Kidney glomerular epithelial cell (primary cell): ENCODE data around the gene CCDC195.

Source experiments
- DNase-seq: peaks from one replicate; lab custom pipeline; 2025; lab: John Stamatoyannopoulos, UW

Gene CCDC195, protein sequence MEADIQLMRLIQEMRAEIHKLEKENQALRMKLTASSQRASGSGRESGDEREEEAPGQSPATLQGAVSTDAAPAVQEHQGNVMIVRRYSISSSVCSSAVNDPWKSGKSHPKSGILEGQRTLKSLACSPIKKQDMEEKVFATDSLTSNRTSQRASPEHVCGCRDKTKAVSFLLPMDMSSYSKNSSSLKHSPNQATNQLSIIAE

DNA sequence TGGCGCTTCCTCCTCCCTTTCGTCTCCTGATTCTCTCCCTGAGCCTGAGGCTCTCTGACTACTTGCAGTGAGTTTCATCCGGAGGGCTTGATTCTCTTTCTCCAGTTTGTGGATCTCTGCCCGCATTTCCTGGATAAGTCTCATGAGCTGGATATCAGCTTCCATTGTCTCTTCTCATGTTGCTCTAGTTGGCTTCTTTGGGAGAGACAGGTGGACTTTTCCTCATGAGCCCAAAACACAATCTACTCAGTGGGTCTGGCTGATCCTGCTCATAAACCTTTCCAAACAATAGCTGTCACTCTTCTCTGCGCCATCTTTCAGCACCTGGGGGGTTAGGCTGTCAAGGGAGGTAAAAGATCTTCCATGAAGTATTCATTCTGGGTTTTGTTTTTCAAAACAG, at the start of gene CCDC195:
Gene CCDC195 (minus strand): TSS at position 165 of the 400 bp plus-strand sequence. CDS start 0 bp downstream, at position 165.
- no peak for DNase-seq

DNA sequence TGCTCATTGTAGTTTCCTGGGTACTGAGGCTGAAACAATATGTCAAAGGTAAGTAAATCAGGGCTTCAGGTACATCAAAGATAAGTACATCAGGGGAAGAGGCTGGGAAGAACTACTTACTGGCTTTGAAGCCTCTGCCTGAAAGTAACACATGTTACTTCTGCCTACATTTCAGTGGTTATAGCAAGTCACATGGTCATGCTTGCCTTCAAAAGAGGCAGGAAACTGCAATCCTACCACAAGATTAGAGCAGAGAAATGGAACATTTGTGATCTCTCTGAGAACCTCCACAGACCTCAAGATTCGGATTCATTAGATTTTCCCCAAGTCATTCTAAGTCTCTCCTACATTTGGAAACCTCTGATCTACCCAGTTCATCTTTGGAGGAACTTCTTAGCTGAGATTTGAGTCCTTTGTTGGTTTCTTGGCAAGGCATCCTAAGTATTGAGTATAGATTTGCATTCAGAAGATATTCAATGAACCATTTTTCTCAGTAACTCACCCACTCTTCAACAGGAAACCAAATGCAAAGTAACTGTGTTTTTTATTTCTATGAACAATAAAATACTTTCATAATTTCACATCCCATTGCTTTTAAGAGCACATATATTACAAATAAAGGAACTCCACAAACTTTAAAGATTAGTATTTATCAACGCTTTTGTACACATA, 48.5 kb upstream of the CCDC195 start:
- no peak for DNase-seq

DNA sequence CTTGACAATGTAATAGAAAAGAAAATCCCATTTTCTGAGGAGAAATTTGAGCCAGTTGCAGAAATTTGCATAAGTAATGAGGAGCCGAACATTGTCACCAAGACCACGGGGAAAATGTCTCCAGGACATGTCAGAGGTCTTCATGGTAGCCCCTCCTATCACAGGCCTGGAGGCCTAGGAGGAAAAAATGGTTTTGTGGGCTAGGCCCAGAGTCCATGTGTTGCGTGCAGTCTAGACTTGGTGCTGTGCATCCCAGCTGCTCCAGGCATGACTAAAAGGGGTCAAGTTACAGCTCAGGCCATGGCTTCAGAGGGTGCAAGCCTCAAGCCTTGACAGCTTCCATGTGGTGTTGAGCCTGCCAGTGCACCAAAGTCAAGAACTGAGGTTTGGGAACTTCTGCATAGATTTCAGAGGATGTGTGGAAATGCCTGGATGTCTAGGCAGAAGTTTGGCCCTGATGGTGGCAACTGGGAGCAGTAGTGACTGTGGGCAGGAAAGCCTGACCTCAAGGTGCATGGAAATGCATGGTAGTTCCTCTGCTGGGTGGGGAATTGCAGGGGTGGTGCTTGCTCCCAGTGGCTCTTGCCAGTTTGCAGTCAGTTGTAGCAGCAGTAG, 41.9 kb upstream of the CCDC195 start:
- DNase-seq: no peak

DNA sequence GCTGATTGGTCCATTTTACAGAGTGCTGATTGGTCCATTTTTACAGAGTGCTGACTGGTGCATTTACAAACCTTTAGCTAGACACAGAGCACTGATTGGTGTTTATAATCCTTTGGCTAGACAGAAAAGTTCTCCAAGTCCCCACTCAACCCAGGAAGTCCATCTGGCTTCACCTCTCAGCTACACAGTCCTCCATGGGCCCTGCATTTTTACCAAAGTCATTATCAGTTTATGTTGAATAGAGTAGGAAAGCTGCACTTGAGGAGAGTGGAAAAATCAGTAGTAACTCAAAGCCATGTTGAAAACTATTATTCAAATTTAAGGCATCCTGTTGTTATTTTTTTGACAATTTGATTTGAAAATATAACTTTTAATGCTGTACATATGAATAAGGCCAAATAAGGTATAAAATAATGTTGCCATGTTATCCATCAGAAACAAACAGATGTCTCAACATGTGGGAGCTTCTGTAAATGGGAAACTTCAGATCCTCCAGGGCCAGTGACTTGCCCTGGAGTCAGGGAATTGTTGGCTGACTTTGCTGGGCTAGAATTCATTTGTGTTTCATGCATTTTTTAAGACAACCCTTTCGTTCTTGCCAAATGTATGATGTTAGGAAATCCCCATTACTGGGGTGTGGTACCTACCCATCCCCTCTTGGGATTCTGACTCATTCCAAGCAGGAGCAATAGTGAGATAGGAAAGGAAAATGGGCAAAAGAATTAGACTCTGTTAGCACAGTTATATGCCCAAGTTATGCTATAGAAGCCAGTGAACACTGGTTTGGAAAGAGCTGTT, 37.8 kb upstream of the CCDC195 start:
- no peak for DNase-seq

DNA sequence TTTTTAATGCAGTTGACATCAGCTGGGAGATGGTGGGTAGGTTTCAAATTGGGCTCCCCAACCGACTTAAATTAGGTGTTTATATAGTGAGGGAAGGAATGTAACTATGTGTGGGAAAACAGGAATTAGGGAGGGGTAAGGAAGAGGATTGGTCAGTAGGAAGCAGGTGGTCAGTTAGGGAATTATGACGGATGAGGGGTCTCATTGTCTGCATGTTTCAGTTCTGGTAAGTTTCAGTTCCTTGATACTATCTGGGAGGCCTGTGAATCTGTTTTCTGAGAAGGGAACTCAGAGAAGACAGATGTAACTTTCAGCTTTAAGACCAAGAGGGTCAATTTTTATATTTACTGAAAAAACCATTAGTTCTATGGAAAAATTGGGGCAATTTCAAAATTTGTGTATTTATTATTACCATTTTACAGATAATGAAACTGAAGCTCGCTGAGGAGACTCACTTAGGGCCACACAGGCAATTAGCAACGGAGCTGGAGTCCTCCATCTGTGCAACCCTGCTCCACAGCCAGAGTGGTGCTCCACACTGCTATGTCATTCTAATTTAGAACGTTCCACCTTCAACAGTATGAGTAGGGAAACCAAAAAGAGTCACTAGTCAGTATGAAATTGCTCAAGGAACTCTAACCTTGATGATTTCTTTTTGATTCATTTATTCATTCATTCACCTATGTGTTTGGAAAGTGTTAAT, 36.0 kb upstream of the CCDC195 start:
- no peak for DNase-seq

DNA sequence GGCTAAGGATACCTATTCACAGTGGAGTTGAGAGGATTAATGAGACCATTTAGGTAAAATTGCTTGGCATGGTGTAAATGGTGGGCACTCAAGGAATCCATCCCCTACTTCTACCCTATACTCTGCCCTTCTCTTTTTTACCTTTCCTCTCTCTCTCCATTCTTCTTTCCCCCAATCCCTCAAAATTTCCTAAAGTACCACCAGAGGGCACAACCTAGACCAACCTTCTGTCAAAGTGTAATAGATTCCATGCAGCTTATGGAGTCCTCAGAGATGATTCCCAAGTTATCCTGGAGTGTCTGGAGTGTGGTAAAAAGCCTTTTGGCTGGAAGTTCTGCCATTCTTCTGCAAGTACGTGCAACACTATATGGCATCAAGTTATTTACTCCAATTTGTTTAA, 33.0 kb upstream of the CCDC195 start:
- no peak for DNase-seq

DNA sequence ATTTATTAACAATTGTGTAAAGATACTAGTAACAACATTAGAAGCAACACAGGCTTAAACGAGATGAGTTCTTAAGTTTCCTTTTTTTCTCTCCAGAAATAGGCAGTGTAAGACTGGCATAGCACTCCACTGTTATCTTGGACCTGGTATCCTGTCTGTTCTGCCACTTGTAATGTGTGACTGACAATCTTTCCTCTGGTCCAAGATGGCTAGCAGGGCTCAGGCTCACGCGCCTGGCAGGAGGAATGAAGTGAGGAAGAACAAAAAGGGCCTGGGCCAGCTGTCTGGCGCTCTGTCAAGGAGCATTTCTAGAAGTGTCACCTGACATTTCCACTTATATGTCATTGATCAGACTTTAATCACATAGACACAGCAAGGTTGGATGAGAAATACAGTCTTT, 31.6 kb upstream of the CCDC195 start:
- DNase-seq: no peak

DNA sequence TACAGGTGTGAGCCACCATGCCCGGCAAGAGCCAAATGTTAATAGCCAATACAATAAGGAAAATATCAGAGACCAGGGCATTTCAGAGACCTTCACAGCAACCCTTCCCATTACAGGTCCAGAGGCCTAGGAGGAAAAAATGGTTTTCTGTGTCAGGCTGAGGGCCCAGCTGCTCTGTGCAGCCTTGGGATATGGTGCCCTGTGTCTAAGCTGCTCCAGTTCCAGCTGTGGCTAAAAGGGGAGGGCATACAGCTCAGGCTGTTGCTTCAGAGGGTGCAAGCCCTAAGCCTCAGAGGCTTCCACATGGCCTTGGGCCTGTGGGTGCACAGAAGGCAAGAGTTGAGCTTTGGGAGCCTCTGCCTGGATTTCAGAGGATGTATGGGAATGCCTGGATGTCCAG, 20.1 kb upstream of the CCDC195 start:
- DNase-seq: no peak

DNA sequence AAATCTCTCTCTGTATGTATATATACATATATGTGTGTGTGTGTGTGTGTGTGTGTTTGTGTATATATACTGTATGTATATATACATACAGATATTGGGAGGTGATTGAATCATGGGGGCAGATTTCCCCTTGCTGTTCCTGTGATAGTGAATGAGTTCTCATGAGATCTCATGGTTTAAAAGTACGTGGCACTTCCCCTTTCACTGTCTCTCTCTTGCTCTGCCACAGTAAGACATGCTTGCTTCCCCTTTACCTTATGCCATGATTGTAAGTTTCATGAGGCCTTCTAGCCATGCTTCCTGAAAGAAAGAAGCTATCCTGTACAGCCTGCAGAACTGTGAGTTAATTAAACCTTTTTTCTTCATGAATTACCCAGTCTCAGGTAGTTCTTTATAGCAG, 18.8 kb upstream of the CCDC195 start:
- no peak for DNase-seq

DNA sequence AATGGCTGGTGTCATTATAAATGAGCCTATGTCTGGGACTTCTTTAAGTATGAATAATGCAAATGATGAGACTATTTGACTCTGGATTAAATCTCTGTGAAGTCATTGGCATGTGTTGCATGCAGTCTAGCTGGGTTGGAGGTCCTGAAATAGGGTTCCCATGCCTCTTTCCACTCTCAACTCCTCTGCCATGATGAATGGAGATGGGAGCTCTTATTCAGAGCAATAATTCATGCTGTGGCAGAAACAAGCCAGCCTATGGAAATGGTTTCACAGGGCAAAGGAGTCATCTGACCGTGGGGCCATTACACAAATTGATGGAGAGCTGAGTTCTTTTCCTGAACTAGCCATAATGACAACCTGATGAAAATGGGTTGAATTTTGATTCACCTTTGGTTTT, 15.5 kb upstream of the CCDC195 start:
- no peak for DNase-seq

DNA sequence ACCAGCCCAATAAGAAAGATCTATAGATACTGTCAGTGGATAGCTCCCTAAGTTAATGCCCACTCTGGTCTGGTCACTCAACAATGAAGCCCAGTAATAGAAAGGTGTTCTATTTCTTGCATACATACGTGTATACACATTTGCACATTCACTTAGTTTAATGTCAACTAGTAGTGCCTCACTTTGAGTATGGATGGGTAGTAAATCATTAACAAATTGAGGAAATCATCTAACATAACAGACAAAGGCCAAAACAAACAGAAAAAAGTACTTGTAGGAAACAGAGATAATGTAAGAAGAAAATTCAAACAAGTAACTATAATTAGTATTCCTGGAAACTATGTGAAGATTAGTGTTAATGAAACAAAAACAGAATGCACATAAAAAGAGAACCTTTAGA, 13.3 kb upstream of the CCDC195 start:
- no peak for DNase-seq

DNA sequence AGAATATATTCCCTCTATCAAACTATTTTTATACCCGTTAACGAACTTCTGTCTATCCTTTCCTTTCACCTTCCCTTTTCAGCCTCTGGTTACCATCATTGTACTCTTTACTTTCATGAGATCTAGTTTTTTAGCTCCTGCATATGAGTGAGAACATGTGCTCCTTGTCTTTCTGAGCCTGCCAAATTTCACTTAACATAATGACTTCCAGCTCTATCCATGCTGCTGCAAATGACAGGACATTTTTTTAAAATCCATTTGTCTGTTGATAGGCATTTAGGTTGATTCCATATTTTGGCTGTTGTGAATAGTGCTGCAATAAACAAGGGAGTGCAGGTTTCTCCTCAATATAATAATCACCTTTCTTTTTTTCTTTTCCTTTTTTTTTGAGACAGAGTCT, 8.2 kb upstream of the CCDC195 start:
- DNase-seq: no peak

DNA sequence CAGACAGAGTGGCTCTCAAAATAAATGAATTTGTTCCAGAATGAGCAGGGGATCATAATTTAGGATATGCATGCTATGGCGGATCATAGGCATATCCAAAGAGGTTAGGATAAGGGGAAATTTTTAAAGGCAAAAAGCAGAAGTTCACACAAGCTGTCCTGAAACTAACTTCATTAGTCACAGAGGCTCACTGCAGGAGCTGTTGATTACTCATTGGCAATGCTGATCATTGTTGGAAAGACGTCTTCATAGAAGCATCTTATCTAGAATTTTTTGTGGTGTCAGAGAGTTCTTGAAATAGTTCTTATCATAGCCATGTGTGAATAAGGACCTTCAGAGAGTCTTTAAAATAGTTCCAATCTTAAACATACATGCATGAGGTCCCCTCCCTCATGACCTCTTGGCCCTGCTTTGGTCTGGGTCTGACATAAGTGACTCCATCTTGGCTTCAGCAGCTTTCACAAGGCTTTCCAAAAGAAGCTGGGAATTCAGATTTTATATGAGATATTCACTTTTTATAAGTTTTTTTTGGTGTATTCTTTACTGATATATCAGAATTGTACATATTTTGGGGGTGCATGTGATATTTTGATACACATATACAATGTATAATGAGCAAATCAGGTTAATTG, 7.5 kb upstream of the CCDC195 start:
- no peak for DNase-seq

DNA sequence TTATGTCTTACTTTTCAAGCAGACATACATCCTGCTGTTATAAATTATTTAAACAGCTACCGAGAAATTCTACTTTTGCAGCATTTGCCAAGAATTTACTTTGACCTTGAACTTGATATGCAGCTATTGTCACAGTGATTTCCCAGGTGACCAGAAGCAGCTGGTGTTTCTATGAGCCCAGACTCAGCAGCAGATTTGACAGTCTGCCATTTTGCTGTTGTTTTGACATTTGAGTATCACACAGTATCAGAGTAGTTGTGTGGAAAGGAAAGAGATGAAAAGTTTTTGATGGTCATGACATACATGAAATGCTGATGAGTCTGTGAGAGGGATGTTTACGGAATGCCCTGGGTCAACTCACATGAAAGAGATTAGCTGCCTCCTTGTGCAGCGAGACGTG, 6.6 kb upstream of the CCDC195 start:
- no peak for DNase-seq

DNA sequence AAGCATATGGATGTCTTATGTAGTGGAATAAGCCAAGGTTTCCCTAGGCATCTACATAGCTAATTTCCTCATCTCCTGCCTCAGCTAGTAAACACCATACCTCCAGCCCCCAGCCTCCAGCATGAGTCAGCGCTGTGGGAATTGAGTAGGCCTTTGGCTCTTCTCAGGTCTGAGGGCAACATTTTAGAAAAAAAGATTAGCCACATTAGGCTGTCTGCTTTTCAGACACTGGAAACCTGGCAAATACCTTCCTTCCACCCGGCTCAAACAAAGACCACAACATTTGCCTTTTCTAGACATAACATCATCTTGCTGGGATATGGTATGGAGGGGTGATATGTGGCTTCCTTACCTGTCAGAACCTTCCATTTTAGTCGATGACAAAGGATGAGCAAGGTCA, 6.1 kb upstream of the CCDC195 start:
- no peak for DNase-seq

DNA sequence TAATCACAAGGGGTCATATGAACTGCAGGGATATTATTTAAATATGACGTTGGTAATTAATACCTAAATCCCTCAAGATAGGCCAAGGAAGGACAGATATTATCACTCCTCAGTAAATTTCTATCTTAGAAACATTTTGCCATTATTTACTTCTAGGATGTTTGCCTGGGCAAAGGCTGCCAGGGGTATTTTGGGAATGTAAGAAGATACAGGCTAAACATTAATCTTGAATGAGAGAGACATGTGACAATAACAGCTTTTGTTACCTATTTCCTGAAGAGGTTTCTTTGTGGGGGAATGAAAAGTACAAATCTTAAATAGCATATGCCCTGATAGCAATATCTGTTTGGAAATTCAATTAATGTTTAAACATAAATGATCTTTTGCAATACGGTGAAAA, 756 bp upstream of the CCDC195 start:
- no peak for DNase-seq

DNA sequence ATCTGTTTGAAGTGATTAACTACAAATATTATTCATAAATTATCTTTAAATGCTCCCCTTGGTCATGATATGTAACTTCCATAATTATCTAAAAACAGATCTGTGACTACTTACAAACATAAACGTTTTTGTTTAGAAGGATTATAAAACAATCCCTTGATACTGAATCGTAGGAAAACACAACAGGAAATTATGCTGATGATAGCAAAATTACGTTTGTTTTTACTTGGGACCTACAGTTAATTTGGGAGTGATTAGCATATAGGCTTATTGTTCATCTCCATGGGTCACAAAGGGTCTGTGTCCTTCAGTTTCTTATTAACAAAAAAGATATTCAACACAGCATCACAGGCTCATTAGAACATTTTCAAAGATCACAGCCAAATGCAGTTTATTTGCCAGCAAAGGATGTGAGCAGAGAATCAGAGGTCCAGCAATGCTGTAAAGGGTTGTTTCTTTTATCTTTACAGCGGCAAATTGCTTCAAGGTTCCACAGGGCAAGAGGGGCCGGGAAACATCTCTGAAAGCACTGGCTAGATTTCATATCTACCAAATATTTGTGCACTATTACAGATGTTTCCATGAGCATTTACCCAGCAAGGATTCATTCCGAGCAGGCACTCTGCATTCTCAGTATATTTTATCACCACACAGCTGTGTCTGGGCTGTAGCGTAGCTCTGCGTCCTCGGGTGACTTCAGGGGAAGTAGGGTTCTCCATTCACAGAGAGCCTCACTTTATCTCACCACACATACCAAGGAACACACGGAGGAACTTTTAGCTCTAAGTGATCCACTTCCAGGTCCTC, 4.1 kb downstream of the CCDC195 start:
- no peak for DNase-seq

DNA sequence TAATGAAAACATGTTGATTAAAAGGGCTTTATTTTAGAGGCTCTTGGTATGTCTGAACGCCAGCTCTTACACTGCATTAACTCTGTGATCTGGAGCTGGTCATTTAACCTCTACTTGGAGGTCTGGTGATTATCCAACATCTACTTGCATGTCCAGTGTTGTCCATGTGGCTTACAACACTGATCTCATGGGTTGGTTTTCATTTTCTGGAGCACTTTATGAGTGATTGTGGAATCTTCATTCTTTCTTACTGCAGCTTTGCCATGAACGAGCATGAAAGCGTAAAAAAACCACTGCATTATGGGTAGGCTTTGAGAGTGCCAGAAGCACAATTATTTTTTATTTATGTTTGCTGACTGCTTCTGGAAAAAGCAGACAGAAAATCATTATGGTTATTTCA, 4.8 kb downstream of the CCDC195 start:
- DNase-seq: no peak

DNA sequence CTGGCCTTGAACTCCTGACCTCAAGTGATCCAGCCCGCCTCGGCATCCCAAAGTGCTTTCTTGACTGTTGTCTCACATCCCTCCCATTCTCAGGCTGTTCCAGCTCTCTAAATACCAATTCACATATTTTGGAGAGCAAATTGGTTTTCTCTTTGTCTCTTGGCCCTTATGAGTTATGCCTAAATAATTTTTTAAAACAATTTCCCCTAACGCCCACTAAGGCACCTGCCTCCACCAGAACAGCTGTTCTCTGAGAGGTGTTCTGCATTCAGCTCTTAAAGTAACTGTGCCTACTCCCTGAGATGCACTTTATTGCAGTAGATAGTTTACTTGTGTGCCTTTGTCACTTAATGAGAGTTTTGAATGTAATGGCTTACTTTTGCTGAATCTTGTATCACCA, 6.9 kb downstream of the CCDC195 start:
- DNase-seq: no peak

DNA sequence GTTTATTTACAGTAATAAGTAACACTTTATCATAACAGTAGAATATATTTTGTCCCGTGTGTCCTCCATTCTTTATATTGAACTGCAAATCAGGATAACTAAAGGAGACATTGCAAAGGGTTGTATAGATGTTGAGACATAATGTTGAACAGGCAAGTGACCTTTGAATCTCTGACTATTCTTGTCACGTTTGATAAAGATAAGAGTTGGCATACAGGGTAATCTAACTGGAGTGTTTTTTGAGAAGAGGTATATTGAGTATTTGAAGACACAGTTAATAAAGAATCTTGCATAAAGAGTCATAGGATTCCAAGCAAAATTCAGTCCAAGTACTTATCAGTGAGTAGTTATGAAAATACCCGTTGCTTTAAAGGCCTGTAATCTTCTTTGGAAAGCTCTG, 21.7 kb downstream of the CCDC195 start:
- no peak for DNase-seq

DNA sequence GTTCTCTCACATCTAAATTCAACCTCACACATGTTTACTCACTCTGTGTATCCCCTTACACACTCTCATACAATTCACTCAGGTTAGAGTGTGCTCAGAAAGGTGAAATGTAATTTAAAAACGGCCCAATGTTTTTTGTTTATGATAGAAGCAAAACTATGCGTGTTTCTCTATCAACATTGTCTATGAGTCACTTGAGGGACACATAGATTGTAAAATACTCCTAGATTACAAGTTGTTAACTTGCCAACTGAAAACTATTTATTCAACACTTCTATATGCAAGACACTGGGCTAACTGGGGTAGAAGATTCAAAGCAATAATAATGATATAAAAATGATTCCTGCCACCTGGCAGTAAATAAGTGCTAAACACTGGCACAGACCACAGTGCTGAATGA, 24.6 kb downstream of the CCDC195 start:
- DNase-seq: no peak
